ENCODE data around the gene MYL1.

The MYL1 gene

DNA sequence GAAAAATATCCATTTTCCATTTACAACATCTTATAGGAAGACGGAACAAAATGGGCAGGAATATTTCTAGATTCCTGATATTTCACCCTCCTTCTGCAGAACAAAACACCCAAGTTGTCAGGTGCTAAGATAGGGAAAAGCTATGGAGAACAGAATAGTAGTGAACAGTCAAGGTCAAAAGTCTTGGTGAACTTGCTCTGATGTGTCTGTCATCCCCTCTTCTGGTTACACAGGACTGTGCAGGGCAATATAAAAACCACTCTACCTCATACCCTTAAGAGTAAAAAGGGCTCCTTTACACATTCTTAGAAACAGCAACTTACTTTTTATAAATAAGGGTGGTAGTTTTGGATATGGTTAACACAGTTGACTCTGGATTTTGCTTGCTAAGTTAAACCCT, 4.4 kb downstream of the MYL1 start:
- H3K27me3 ChIP-seq (replicated peaks; ENCODE audit: control insufficient read depth, insufficient read depth, low read length), result no peaks in the 10 kb centered on the region
- H3K36me3 ChIP-seq (ENCODE audit: control insufficient read depth, insufficient read depth, low read length), result no peaks in the 10 kb centered on the region
- DNase-seq (ENCODE audit: extremely low read depth, insufficient read length), result no peak
- TF ChIP-seq, protein P1, sequence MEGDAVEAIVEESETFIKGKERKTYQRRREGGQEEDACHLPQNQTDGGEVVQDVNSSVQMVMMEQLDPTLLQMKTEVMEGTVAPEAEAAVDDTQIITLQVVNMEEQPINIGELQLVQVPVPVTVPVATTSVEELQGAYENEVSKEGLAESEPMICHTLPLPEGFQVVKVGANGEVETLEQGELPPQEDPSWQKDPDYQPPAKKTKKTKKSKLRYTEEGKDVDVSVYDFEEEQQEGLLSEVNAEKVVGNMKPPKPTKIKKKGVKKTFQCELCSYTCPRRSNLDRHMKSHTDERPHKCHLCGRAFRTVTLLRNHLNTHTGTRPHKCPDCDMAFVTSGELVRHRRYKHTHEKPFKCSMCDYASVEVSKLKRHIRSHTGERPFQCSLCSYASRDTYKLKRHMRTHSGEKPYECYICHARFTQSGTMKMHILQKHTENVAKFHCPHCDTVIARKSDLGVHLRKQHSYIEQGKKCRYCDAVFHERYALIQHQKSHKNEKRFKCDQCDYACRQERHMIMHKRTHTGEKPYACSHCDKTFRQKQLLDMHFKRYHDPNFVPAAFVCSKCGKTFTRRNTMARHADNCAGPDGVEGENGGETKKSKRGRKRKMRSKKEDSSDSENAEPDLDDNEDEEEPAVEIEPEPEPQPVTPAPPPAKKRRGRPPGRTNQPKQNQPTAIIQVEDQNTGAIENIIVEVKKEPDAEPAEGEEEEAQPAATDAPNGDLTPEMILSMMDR (IDR thresholded peaks at IDR 0.05; ENCODE audit: insufficient read depth, low read length, poor library complexity, severe bottlenecking), result no peak
- H3K4me3 ChIP-seq (replicated peaks; ENCODE audit: low read depth, low read length), result no peak overlapping the region

DNA sequence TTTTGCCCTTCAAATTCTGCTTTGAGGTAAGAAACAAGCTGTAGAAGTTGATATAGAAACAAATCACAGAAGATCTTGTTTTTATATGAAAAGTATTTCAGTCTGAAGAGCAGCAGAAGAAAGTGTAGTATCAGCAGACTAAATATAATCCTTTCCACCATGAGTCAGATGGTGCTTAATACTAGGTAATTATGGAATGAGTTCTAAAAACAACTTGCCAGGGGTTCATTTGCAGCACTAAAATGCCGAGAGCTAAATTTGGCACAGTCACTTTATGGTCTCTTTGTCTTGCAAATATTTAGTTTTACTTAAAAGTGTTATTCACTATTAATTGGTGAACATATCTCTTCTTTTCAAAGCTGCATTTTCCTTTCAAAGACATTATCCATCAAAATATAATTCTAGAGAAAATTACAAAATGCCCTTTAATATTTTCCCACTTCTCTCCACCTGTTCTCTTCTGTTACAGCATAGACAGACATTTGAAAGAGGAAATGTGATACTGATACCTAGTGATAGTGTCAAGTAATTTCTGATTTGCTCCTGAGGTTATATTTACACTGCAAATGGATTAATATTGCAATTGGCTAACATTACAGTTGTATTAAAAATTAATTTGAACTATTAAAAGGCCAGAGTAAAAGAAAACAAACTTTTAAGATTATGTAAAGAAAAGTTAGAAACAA, 5.3 kb downstream of the MYL1 start:
- no peak overlapping the region for H3K4me3 ChIP-seq (replicated peaks; ENCODE audit: low read depth, low read length)
- H3K36me3 ChIP-seq (ENCODE audit: control insufficient read depth, insufficient read depth, low read length), result no peaks in the 10 kb centered on the region
- no peak for DNase-seq (ENCODE audit: extremely low read depth, insufficient read length)
- H3K27me3 ChIP-seq (replicated peaks; ENCODE audit: control insufficient read depth, insufficient read depth, low read length), result no peaks in the 10 kb centered on the region
- TF ChIP-seq, protein P1 (IDR thresholded peaks at IDR 0.05; ENCODE audit: insufficient read depth, low read length, poor library complexity, severe bottlenecking), result no peak

DNA sequence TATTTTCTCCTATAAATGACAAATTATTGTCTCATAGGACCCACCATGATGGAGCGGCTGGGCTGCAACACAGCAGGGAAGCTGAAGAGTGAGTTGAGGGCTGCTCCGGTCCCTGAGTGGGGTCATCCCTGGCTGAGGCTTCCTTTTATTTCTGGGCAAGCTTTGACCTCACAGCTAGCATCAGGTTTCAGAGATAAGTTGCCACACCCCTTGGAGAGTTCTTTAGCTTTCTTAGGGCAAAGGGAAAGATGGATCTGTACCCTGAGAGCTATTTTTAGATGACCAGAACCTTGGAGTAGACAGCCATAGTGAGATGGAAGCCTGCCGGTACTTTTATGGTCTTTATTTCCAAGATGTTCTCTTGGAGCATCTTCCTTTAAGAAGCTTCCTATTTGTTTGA, 11.5 kb downstream of the MYL1 start:
- no peaks in the 10 kb centered on the region for H3K27me3 ChIP-seq (replicated peaks; ENCODE audit: control insufficient read depth, insufficient read depth, low read length)
- H3K36me3 ChIP-seq (ENCODE audit: control insufficient read depth, insufficient read depth, low read length), result no peaks in the 10 kb centered on the region
- H3K4me3 ChIP-seq (replicated peaks; ENCODE audit: low read depth, low read length), result no peak overlapping the region
- TF ChIP-seq, protein P1 (IDR thresholded peaks at IDR 0.05; ENCODE audit: insufficient read depth, low read length, poor library complexity, severe bottlenecking), result no peak
- DNase-seq (ENCODE audit: extremely low read depth, insufficient read length), result no peak

DNA sequence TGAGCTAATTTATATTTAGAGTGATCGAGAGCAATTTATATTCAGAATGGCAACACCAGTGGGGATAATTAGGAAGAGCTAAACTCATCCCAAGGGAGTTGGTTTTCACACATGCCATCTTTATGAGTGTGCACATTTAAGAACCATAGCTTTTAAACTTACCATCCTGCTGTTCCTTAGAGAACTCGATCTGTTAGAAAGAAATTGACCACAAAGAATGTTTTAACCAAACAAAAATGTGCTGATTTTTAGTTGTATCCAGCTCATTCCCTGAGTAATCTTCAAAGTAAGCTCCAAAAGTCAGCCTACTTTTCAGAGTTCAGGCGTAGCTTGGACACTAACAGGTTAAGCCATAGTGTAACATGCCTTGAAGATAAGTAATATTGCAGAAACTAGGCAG, 12.6 kb downstream of the MYL1 start:
- no peak for DNase-seq (ENCODE audit: extremely low read depth, insufficient read length)
- TF ChIP-seq, protein P1 (IDR thresholded peaks at IDR 0.05; ENCODE audit: insufficient read depth, low read length, poor library complexity, severe bottlenecking), result no peak
- Histone ChIP-seq H3K36me3 (ENCODE audit: control insufficient read depth, insufficient read depth, low read length) (no peaks in the 10 kb centered on the region), H3K4me3 (replicated peaks; ENCODE audit: low read depth, low read length) (no peak overlapping the region), H3K27me3 (replicated peaks; ENCODE audit: control insufficient read depth, insufficient read depth, low read length) (no peaks in the 10 kb centered on the region)

DNA sequence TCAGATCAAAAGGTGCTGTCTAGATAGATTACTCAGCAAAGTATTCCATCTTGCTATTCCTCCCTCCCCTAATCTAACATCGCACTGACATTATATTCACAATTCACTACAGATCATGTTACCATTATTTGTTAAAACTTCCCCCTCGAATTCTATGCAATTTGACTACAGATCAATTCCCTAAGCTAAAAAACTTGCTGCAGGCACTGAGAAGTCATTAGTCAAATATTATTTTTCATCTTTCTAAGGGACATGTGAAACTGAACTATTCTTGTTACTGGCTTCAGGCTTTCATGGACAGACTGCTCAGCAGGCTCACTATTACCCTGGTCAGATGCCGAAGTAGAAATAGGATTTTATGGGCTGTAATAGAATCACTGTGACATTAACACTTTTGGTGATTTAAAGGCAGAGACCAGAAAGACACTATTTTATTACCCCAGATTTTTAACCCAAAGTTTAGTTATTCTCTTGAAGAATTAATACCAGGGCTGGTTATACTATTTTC, 15.1 kb downstream of the MYL1 start:
- TF ChIP-seq, protein P1 (IDR thresholded peaks at IDR 0.05; ENCODE audit: insufficient read depth, low read length, poor library complexity, severe bottlenecking), result no peak
- DNase-seq (ENCODE audit: extremely low read depth, insufficient read length), result no peak
- H3K27me3 ChIP-seq (replicated peaks; ENCODE audit: control insufficient read depth, insufficient read depth, low read length), result no peaks in the 10 kb centered on the region
- no peaks in the 10 kb centered on the region for H3K36me3 ChIP-seq (ENCODE audit: control insufficient read depth, insufficient read depth, low read length)
- H3K4me3 ChIP-seq (replicated peaks; ENCODE audit: low read depth, low read length), result no peak overlapping the region
